BLaER1 (cell line): ENCODE measurements around the gene FN1.
"Not testable (repeated sequence)": the region's sequence is repeated elsewhere in the genome, so short reads cannot be mapped to it uniquely, and the experiment has no call there.

ENCODE experiments used
- H3K27ac ChIP-seq: shearing (Covaris generic); formaldehyde crosslinking; 2 replicates; pipeline ENCODE4 v1.8.1; 2022
- H3K27me3 ChIP-seq: shearing (Covaris generic); formaldehyde crosslinking; 2 replicates; pipeline ENCODE4 v1.8.1; 2022
- H3K36me3 ChIP-seq: shearing (Covaris generic); formaldehyde crosslinking; 2 replicates; pipeline ENCODE4 v1.8.1; 2022
- H3K4me1 ChIP-seq: shearing (Covaris generic); formaldehyde crosslinking; 2 replicates; pipeline ENCODE4 v1.8.1; 2022
- H3K4me2 ChIP-seq: shearing (Covaris generic); formaldehyde crosslinking; 2 replicates; pipeline ENCODE4 v1.8.1; 2022
- H3K4me3 ChIP-seq: shearing (Covaris generic); formaldehyde crosslinking; 2 replicates; pipeline ENCODE4 v1.8.1; 2022
- H3K9ac ChIP-seq: shearing (Covaris generic); formaldehyde crosslinking; 2 replicates; pipeline ENCODE4 v1.8.1; 2022
- H3K9me3 ChIP-seq: shearing (Covaris generic); formaldehyde crosslinking; 2 replicates; pipeline ENCODE4 v1.8.1; 2022
- H4K20me1 ChIP-seq: shearing (Covaris generic); formaldehyde crosslinking; 2 replicates; pipeline ENCODE4 v1.8.1; 2022
- Cebpa-rat ChIP-seq: shearing (Covaris generic); IDR thresholded peaks from 2 replicates; pipeline ENCODE4 v1.8.1; 2022

FN1 gene

DNA sequence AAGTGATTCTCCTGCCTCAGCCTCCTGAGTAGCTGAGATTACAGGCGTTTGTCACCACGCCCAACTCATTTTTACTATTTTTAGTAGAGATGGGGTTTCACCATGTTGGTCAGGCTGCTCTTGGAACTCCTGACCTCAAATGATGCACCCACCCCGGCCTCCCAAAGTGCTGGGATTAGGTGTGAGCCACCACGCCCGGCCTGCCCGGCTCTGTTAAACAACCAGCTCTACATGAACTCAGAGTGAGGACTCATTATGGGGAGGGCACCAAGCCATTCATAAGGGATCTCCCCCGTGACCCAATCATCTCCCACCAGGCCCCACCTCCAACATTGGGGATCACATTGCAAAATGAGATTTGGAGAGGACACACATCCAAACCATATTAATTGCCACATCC is 115.2 kb downstream of the FN1 start:
- no peak overlapping the region for H3K4me3 ChIP-seq
- no peaks in the 10 kb centered on the region for H3K27me3 ChIP-seq
- no peak overlapping the region for H3K4me2 ChIP-seq
- H4K20me1 ChIP-seq: peaks cover 24% of the 10 kb centered on the region
- H3K27ac ChIP-seq: no peak overlapping the region
- peaks cover 20% of the 10 kb centered on the region for H3K9me3 ChIP-seq
- no peak for TF ChIP-seq Cebpa-rat
- H3K36me3 ChIP-seq: peaks cover 80% of the 10 kb centered on the region
- H3K9ac ChIP-seq: no peak overlapping the region
- peaks cover 48% of the 10 kb centered on the region for H3K4me1 ChIP-seq

DNA sequence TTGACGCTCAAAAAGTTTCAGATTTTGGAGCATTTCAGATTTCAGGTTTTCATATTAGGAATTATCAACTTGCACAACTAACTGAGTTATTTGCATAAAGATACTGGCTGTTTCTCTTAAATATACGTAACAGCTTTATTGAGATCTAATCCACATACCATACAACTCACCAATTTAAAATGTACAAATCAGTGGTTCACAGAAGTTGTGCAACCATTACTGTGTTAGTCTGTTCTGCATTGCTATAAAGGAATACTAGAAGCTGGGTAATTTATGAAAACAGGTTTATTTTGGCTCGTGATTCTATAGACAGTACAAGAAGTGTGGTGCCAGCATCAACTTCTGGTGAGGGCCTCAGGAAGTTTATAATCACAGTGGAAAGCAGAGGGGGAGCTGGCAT is 115.8 kb downstream of the FN1 start:
- Histone ChIP-seq H3K9ac (no peak overlapping the region), H3K27ac (no peak overlapping the region), H3K4me1 (peaks cover 54% of the 10 kb centered on the region), H3K4me2 (0 out of 2 replicates have a peak overlapping the region, but pooled peaks have one; percentile 0), H3K4me3 (no peak overlapping the region), H3K36me3 (peaks cover 80% of the 10 kb centered on the region), H3K27me3 (no peaks in the 10 kb centered on the region), H3K9me3 (peaks cover 23% of the 10 kb centered on the region), H4K20me1 (peaks cover 24% of the 10 kb centered on the region)
- no peak for TF ChIP-seq Cebpa-rat

DNA sequence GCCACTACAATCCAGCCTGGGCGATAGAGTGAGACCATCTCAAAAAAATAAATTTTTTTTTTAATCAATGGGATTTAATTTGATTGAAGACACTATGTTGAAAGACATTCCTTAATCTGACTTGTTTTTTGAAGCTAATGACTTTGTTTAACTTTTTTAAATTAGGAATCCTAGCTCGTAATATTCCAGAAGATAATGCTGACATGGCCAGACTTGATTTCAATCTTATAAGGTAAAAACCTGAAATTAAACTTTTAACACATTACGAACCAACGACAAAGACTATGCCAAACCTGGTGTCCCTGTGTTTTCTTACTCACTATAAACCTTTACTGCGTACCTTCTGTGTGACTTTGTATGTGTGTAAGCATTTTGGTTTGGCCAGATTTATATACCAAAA is 116.4 kb downstream of the FN1 start:
- no peak for TF ChIP-seq Cebpa-rat
- Histone ChIP-seq H3K27ac (no peak overlapping the region), H3K4me3 (no peak overlapping the region), H3K4me1 (peaks cover 60% of the 10 kb centered on the region), H3K36me3 (peaks cover 80% of the 10 kb centered on the region), H3K9ac (no peak overlapping the region), H4K20me1 (peaks cover 19% of the 10 kb centered on the region), H3K27me3 (no peaks in the 10 kb centered on the region), H3K4me2 (peak overlapping the region; percentile 71), H3K9me3 (peaks cover 23% of the 10 kb centered on the region)

DNA sequence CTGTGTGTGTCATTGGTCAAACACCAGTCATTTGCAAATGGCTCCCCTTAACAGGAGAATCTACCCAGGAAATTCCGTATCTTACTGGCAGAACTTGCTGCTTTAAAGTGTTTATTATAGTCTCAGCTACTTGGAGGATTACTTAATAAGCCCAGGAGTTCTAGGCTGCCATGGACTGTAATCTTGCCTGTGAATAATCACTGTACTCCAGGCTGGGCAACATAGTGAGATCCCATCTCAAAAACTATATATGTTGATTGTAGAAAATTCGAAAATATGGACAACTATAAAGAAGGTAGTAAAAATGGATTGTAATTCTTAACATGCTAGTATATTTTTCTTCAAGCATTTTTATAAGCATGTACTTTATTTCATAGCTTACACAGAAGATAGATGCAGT is 119.5 kb downstream of the FN1 start:
- H3K9ac ChIP-seq: no peak overlapping the region
- no peak overlapping the region for H3K4me3 ChIP-seq
- H3K4me2 ChIP-seq: no peak overlapping the region; the same call in 1 of the 2 replicates
- H4K20me1 ChIP-seq: no peaks in the 10 kb centered on the region; the same call in 1 of the 2 replicates
- H3K27me3 ChIP-seq: no peaks in the 10 kb centered on the region
- H3K27ac ChIP-seq: no peak overlapping the region
- H3K9me3 ChIP-seq: peaks cover 11% of the 10 kb centered on the region; the same call in 1 of the 2 replicates
- no peak for TF ChIP-seq Cebpa-rat
- peaks cover 82% of the 10 kb centered on the region for H3K4me1 ChIP-seq
- peaks cover 66% of the 10 kb centered on the region for H3K36me3 ChIP-seq

DNA sequence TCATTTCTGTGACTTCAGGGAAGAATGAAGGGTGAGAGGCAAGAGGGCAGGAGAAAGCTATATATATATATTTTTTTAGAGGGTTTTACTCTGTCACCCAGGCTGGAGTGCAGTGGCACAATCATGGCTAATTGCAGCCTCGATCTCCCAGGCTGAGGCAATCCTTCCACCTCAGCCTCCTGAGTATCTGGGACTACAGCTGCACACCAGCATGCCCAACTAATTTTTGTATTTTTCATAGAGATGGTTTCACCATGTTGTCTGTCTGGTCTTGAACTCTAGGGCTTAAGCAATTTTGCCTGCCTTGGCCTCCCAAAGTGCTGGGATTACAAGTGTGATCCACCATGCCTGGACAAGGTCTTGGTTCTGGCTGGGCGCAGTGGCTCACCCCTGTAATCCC is 120.6 kb downstream of the FN1 start:
- Histone ChIP-seq H3K27ac (no peak overlapping the region), H3K9me3 (peaks cover 3% of the 10 kb centered on the region; the same call in 1 of the 2 replicates), H3K4me3 (no peak overlapping the region), H3K36me3 (peaks cover 56% of the 10 kb centered on the region), H3K4me2 (0 out of 2 replicates have a peak overlapping the region, but pooled peaks have one; percentile 7), H3K4me1 (peaks cover 83% of the 10 kb centered on the region), H3K27me3 (no peaks in the 10 kb centered on the region), H3K9ac (no peak overlapping the region), H4K20me1 (no peaks in the 10 kb centered on the region; the same call in 1 of the 2 replicates)
- TF ChIP-seq Cebpa-rat: no peak

DNA sequence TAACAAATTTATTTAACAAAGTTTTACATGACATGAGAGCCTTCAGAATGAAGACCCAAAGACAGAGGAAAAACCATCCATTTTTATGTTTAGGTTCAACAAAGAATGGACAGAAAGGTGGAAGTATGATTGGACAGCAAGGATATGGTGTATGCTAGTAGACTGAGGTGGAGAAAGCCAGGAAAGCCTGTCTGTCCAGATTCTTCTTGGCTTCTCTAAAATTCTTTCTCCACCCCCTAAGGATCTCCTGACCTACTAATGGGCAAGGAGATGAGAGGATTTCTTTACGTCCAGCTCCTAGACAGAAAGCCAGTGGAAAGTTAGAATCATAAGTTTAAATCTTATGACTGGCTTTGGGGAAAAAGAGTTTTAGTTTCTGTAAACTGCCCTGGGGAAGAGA is 121.0 kb downstream of the FN1 start:
- H4K20me1 ChIP-seq: no peaks in the 10 kb centered on the region; the same call in 1 of the 2 replicates
- 0 out of 2 replicates have a peak overlapping the region, but pooled peaks have one; percentile 7 for H3K4me2 ChIP-seq
- no peaks in the 10 kb centered on the region for H3K27me3 ChIP-seq
- peaks cover 3% of the 10 kb centered on the region; the same call in 1 of the 2 replicates for H3K9me3 ChIP-seq
- H3K9ac ChIP-seq: no peak overlapping the region
- H3K4me3 ChIP-seq: no peak overlapping the region
- H3K4me1 ChIP-seq: peaks cover 79% of the 10 kb centered on the region
- H3K36me3 ChIP-seq: peaks cover 52% of the 10 kb centered on the region
- TF ChIP-seq Cebpa-rat: no peak
- H3K27ac ChIP-seq: no peak overlapping the region

DNA sequence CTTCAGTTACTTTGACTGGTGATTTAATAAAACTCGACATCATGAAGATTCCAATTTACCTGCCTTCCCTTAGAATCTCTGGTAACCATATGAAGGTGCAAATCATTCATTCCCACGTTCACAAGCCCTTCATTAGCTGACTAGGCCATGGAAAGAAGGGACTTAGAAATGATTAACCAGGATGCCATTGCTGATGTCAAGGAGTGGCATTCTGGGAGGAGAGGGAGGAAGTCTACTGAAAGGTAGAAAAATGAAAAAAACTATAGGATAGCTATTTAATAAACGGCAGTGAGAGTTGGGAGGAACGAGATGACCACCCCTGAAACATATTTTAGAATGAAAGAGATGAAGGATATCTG is 122.6 kb downstream of the FN1 start:
- H3K27ac ChIP-seq: peak overlapping the region; percentile 96; the same call in 1 of the 2 replicates
- peak overlapping the region; percentile 95; the same call in 1 of the 2 replicates for H3K9ac ChIP-seq

DNA sequence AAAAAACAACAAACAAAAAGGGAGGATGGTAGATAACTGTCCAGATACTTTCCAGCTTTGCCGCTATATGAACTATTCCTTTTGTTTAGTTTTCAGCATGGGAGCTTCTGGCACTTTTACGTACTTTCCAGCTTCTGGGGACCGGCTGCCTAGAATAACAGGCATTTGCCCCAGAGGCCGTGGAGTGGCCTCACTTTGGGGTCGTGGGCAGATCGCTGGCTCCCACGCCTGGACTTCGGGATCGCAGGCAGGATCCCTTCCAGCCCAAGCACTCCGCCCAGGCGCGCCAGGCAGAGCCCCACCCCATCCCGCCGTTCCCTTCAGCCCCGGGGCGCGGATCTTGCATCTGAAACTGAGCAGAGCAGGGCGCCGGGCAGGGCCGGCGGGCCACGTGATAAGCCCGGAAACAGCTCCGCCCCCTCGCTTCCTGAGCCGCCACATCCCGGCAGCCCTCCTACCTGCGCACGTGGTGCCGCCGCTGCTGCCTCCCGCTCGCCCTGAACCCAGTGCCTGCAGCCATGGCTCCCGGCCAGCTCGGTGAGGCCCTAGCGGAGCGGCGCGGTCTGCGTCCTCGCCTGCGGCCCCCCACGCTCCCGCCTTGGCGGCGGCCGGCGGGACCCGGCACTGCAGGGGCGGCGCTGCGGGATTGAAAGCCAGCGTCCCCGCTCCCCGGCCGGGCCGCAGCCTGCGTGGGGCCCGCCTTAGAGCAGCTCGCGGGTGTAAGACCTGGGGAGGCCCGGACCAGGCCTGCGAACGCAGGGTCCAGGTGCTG is 124.1 kb downstream of the FN1 start, which contains the start of gene ATIC:
TSS of gene ATIC (plus strand) at position 435 of the 772 bp plus-strand sequence. CDS start at position 519, 84 bp downstream.
- no peaks in the 10 kb centered on the region for H3K27me3 ChIP-seq
- H4K20me1 ChIP-seq: no peaks in the 10 kb centered on the region
- peaks cover 3% of the 10 kb centered on the region; the same call in 1 of the 2 replicates for H3K9me3 ChIP-seq
- H3K4me2 ChIP-seq: peak within 1 kb of the TSS; percentile 96
- H3K4me1 ChIP-seq: peaks cover 49% of the 10 kb centered on the region
- peak within 1 kb of the TSS; percentile 85 for H3K4me3 ChIP-seq
- peak within 1 kb of the TSS; percentile 96 for H3K27ac ChIP-seq
- no peak for TF ChIP-seq Cebpa-rat
- H3K36me3 ChIP-seq: peaks cover 38% of the 10 kb centered on the region
- peak within 1 kb of the TSS; percentile 95 for H3K9ac ChIP-seq

More for the DNA sequence above, 122.6 kb downstream of the FN1 start:
- Histone ChIP-seq H3K4me2 (peak overlapping the region; percentile 96), H3K9me3 (peaks cover 3% of the 10 kb centered on the region; the same call in 1 of the 2 replicates), H3K27me3 (no peaks in the 10 kb centered on the region), H4K20me1 (no peaks in the 10 kb centered on the region; the same call in 1 of the 2 replicates), H3K4me1 (peaks cover 63% of the 10 kb centered on the region), H3K36me3 (peaks cover 38% of the 10 kb centered on the region), H3K4me3 (peak overlapping the region; percentile 85)
- no peak for TF ChIP-seq Cebpa-rat

DNA sequence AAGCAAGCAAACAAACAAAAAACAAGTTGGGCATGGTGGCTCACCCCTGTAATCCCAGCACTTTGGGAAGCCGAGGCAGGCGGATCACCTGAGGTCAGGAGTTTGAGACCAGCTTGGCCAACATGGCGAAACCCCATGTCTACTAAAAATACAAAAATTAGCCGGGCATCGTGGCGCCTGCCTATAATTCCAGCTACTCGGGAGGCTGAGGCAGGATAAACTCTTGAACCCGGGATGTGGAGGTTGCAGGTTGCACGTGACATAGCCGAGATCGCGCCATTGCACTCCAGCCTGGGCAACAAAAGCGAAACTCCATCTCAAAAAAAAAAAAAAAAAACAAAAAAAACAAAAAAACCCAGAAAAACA is 124.6 kb downstream of the FN1 start:
- peak overlapping the region; percentile 95 for H3K9ac ChIP-seq
- H3K36me3 ChIP-seq: peaks cover 35% of the 10 kb centered on the region
- peak overlapping the region; percentile 96 for H3K4me2 ChIP-seq
- H3K4me1 ChIP-seq: peaks cover 46% of the 10 kb centered on the region
- peak overlapping the region; percentile 85 for H3K4me3 ChIP-seq
- not testable (repeated sequence) for H3K9me3 ChIP-seq, H3K27me3 ChIP-seq, H4K20me1 ChIP-seq
- H3K27ac ChIP-seq: peak overlapping the region; percentile 96
